Retinal pigment epithelial cell (primary cell): Measurements from ENCODE around the gene SUGP2.

ENCODE experiments used
- DNase-seq: peaks from one replicate; pipeline ENCODE4 v3.0.0-alpha.2; 2010; ENCODE audit warnings: low read depth
- H3K4me3 ChIP-seq: 2 replicates; pipeline ENCODE4 v1.5.1; 2011; ENCODE audit warnings: mild to moderate bottlenecking, low read length, control low read depth, moderate library complexity
- TF ChIP-seq, protein P1 (sequence below): conservative IDR thresholded peaks from 2 replicates; pipeline ENCODE4 v1.5.1; 2011; ENCODE audit warnings: low read depth, low read length, control low read depth, inconsistent platforms

The SUGP2 gene

GRCh38 chr19:19042732-19043280 is 9.5 kb upstream of the SUGP2 start:
- TF ChIP-seq, protein P1, sequence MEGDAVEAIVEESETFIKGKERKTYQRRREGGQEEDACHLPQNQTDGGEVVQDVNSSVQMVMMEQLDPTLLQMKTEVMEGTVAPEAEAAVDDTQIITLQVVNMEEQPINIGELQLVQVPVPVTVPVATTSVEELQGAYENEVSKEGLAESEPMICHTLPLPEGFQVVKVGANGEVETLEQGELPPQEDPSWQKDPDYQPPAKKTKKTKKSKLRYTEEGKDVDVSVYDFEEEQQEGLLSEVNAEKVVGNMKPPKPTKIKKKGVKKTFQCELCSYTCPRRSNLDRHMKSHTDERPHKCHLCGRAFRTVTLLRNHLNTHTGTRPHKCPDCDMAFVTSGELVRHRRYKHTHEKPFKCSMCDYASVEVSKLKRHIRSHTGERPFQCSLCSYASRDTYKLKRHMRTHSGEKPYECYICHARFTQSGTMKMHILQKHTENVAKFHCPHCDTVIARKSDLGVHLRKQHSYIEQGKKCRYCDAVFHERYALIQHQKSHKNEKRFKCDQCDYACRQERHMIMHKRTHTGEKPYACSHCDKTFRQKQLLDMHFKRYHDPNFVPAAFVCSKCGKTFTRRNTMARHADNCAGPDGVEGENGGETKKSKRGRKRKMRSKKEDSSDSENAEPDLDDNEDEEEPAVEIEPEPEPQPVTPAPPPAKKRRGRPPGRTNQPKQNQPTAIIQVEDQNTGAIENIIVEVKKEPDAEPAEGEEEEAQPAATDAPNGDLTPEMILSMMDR = no peak
- DNase-seq = no peak

DNA sequence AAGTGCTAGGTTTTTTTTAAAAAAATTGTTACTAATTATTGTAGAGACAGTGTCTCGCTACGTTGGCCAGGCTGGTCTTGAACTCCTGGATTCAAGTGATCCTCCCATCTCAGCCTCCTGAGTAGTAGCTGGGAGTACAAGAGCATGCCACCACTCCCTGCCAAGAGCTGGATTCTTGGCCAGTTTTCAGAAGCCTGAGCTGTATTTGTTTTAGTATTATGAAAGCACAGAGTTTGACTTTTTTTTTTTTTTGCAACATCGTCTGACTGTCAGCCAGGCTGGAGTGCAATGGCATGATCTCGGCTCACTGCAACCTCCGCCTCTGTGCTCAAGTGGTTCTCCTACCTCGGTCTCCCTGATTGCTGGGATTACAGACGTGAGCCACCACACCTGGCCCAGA is 7.1 kb upstream of the SUGP2 start:
- no peak for DNase-seq
- TF ChIP-seq, protein P1 = no peak
- no peak overlapping the region for H3K4me3 ChIP-seq

More at GRCh38 chr19:19042732-19043280, 9.5 kb upstream of the SUGP2 start:
- no peak overlapping the region for H3K4me3 ChIP-seq

DNA sequence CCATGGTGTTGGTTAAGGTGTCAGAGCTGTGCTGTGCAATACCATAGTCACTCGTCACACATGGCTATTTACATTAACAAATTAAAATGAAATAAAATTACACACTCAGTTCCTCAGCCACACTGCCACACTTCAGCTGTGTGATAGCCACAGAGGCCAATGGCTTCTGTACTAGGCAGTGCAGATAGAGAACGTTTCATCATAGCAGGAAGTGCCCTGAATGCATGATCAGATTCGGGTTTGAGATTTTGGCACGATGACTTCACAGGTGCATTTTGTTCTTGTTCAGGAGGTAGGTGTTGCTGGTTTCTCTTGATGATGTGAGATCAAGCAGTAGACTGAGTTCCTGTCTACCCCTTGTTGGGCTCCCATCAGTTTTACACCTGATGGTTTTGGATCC is 6.6 kb upstream of the SUGP2 start:
- H3K4me3 ChIP-seq = no peak overlapping the region
- DNase-seq = no peak
- TF ChIP-seq, protein P1 = no peak

DNA sequence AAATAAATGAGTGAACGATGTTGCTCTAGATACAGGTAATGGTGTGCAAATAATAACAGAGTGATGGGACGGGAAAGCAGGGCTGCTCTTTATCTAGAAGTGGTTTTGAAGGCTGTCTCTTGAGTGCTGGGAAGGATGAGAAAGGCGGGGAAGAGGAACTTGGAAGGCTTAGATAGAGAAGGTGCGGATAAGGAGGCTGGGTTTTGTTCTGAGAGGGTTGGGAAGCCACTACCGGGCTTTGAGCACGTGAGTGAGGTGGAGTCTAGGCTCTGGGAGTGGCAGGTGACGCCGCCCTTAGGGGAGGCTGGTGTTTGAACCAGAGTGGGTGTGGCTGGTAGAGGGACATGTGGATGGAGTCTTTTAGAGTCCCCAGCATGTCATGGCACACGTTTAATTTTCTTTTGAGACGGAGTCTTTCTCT is 897 bp upstream of the SUGP2 start:
- DNase-seq = no peak
- TF ChIP-seq, protein P1 = no peak
- peak overlapping the region; percentile 77 for H3K4me3 ChIP-seq

- TF ChIP-seq, protein P1 = no peak
Measured at GRCh38 chr19:19033176-19033425, 216 bp downstream of the SUGP2 start.

GRCh38 chr19:19032420-19033175 is 719 bp downstream of the SUGP2 start:
- peak; percentile 78 for DNase-seq
- H3K4me3 ChIP-seq = peak overlapping the region; percentile 87
- TF ChIP-seq, protein P1 = peak; percentile 14

More at GRCh38 chr19:19033176-19033425, 216 bp downstream of the SUGP2 start:
- H3K4me3 ChIP-seq = peak overlapping the region; percentile 87
- no peak for DNase-seq

DNA sequence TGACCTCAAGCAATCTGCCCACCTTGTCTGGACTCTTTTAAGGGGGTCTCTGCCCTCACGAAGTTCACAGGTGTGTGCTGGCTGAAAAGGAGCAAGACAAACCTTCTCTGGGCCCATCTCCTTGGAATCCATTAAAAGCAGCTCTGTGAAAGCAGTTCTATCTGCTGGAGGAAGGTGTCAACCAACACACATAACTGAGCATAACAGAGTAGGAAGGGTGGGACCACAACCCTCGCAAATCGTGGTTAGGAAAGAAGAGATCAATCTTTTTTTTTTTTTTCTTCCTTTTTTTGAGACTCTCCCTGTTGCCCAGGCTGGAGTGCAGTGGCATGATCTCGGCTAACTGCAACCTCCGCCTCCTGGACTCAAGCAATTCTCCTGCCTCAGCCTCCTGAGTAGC is 1.4 kb downstream of the SUGP2 start:
- TF ChIP-seq, protein P1 = no peak
- peak overlapping the region; percentile 87 for H3K4me3 ChIP-seq
- DNase-seq = no peak
